Measurements from ENCODE around the gene MED8. TPM values are rescaled to one million over a fixed set of nuclear protein-coding genes. Genes with fewer than 3 reads are reported as not detected.

MED8 gene
- total RNA-seq (ENCODE audit: low replicate concordance) = 15.1 and 23.6 TPM in 2 replicates

GRCh38 chr1:43389326-43390313, at the start of gene MED8, which contains the start of gene SZT2:
TSS of gene MED8 (minus strand) at chr1:43389800. CDS start at chr1:43389764, 36 bp downstream.
TSS of gene SZT2 (plus strand) at chr1:43389899. CDS start at chr1:43389969, 70 bp downstream.
- Histone ChIP-seq H3F3A (ENCODE audit: low read depth) (peaks cover 12% of the 10 kb centered on the region), H2AFZ (replicated peaks) (peak within 1 kb of the TSS; percentile 97), H3K4me3 (peak within 1 kb of the TSS; percentile 81), H3K27me3 (no peaks in the 10 kb centered on the region), H3K79me2 (ENCODE audit: low read depth) (peaks cover 34% of the 10 kb centered on the region), H3K4me1 (peaks cover 9% of the 10 kb centered on the region), H3K9me3 (ENCODE audit: low read depth) (no peaks in the 10 kb centered on the region), H3K27ac (peak within 1 kb of the TSS; percentile 87), H4K20me1 (ENCODE audit: low read depth) (peaks cover 16% of the 10 kb centered on the region), H3K4me2 (peak within 1 kb of the TSS; percentile 92), H3K9ac (peak within 1 kb of the TSS; percentile 60), H3K36me3 (no peaks in the 10 kb centered on the region)
- peak; percentile 28 for TF ChIP-seq EZH2 (IDR thresholded peaks at IDR 0.05)
- no peak for TF ChIP-seq EZH2phosphoT487 (IDR thresholded peaks at IDR 0.05)
- H3K36me3 Mint-ChIP-seq = peaks cover 5% of the 10 kb centered on the region
- H3K27ac Mint-ChIP-seq = peak within 1 kb of the TSS; percentile 97
- peaks cover 6% of the 10 kb centered on the region for H3K27me3 Mint-ChIP-seq (ENCODE audit: insufficient read depth, low read depth)
- H3K4me3 Mint-ChIP-seq = peak within 1 kb of the TSS; percentile 100
- H3K9me3 Mint-ChIP-seq = no peaks in the 10 kb centered on the region
- peak; percentile 98 for DNase-seq (ENCODE audit: low spot score)
- peaks cover 20% of the 10 kb centered on the region for H3K4me1 Mint-ChIP-seq

GRCh38 chr1:43438953-43439581, 49.5 kb upstream of the MED8 start:
- H3K27ac Mint-ChIP-seq = no peak overlapping the region
- H3K27ac ChIP-seq = no peak overlapping the region
- no peak overlapping the region for H3K4me3 ChIP-seq
- no peak for DNase-seq (ENCODE audit: low spot score)
- no peaks in the 10 kb centered on the region for H4K20me1 ChIP-seq (ENCODE audit: low read depth)
- H3K4me1 ChIP-seq = no peaks in the 10 kb centered on the region
- no peaks in the 10 kb centered on the region for H3K27me3 ChIP-seq
- no peaks in the 10 kb centered on the region for H3K36me3 ChIP-seq
- no peaks in the 10 kb centered on the region for H3F3A ChIP-seq (ENCODE audit: low read depth)
- no peak overlapping the region for H2AFZ ChIP-seq (replicated peaks)
- H3K27me3 Mint-ChIP-seq (ENCODE audit: insufficient read depth, low read depth) = peaks cover 5% of the 10 kb centered on the region
- H3K36me3 Mint-ChIP-seq = peaks cover 24% of the 10 kb centered on the region
- no peak for TF ChIP-seq CTCF (IDR thresholded peaks at IDR 0.05)
- TF ChIP-seq EZH2 (IDR thresholded peaks at IDR 0.05) = no peak
- no peak for TF ChIP-seq EZH2phosphoT487 (IDR thresholded peaks at IDR 0.05)
- H3K9me3 Mint-ChIP-seq = no peaks in the 10 kb centered on the region
- H3K9ac ChIP-seq = no peak overlapping the region
- H3K4me2 ChIP-seq = no peak overlapping the region
- no peaks in the 10 kb centered on the region for H3K79me2 ChIP-seq (ENCODE audit: low read depth)
- peaks cover 33% of the 10 kb centered on the region for H3K4me1 Mint-ChIP-seq
- H3K4me3 Mint-ChIP-seq = no peak overlapping the region
- no peaks in the 10 kb centered on the region for H3K9me3 ChIP-seq (ENCODE audit: low read depth)

- DNase-seq (ENCODE audit: low spot score) = no peak
- Histone ChIP-seq H4K20me1 (ENCODE audit: low read depth) (no peaks in the 10 kb centered on the region), H3K36me3 (no peaks in the 10 kb centered on the region), H3K9ac (no peak overlapping the region), H3F3A (ENCODE audit: low read depth) (no peaks in the 10 kb centered on the region), H3K27ac (no peak overlapping the region), H3K4me3 (no peak overlapping the region), H2AFZ (replicated peaks) (no peak overlapping the region), H3K4me2 (no peak overlapping the region), H3K9me3 (ENCODE audit: low read depth) (no peaks in the 10 kb centered on the region), H3K4me1 (no peaks in the 10 kb centered on the region), H3K79me2 (ENCODE audit: low read depth) (no peaks in the 10 kb centered on the region), H3K27me3 (no peaks in the 10 kb centered on the region)
- H3K4me1 Mint-ChIP-seq = peaks cover 33% of the 10 kb centered on the region
- H3K4me3 Mint-ChIP-seq = no peak overlapping the region
- no peak overlapping the region for H3K27ac Mint-ChIP-seq
- no peaks in the 10 kb centered on the region for H3K9me3 Mint-ChIP-seq
- H3K27me3 Mint-ChIP-seq (ENCODE audit: insufficient read depth, low read depth) = peaks cover 3% of the 10 kb centered on the region
- TF ChIP-seq EZH2phosphoT487 (IDR thresholded peaks at IDR 0.05) (no peak), CTCF (IDR thresholded peaks at IDR 0.05) (no peak), EZH2 (IDR thresholded peaks at IDR 0.05) (no peak)
- H3K36me3 Mint-ChIP-seq = peaks cover 24% of the 10 kb centered on the region
These were observed 49.0 kb upstream of the MED8 start for GRCh38 chr1:43438576-43438952.

All from neural progenitor cell (in vitro differentiated cells).